8988T (cell line): ENCODE data around the gene MOK.
"Not testable (repeated sequence)": the region's sequence is repeated elsewhere in the genome, so short reads cannot be mapped to it uniquely, and the experiment has no call there.

ENCODE experiments used
- DNase-seq: peaks from one replicate; pipeline ENCODE4 v3.0.0; 2011

The MOK gene

DNA sequence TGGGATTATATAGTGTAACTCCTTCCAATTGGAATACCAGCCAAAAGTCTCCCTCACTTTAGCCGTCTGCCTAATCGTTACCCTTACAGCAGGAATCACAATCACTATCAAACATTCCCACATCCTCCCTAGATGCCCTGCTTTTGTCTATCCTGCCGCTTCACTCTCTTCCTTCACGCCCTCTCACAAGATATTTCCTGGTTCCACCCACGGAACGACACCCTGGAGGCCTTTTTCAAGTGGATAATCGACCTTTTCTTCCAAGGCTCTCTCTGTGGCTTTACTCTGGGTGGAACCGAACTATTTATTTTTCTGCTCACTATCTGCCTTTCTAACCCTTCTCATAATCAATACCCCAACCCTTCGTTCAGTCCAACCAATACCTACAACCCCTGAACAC, 58.9 kb downstream of the MOK start:
- no peak for DNase-seq

DNA sequence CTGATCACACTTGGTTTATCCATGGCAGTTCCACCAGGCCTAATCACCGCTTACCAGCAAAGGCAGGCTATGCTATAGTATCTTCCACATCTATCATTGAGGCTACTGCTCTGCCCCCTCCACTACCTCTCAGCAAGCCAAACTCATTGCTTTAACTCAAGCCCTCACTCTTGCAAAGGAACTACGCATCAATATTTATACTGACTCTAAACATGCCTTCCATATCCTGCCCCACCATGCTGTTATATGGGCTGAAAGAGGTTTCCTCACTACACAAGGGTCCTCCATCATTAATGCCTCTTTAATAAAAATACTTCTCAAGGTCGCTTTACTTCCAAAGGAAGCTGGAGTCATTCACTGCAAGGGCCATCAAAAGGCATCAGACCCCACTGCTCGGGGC, 61.2 kb downstream of the MOK start:
- not testable (repeated sequence) for DNase-seq

DNA sequence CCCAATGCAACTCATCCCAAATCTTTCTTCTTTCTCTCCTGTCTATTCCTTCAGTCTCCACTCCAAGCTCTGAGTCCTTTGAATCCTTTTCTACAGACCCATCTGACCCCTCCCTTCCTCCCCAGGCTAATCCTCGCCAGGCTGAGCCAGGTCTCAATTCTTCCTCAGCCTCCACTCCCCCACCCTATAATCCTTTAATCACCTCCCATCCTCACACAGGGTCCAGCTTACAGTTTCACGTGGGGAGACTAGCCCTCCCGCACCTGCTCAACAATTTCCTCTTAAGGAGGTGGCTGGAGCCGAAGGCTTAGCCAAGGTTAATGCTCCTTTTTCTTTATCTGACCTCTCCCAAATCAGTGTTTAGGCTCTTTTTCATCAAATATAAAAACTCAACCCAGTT, 63.8 kb downstream of the MOK start:
- DNase-seq: no peak

DNA sequence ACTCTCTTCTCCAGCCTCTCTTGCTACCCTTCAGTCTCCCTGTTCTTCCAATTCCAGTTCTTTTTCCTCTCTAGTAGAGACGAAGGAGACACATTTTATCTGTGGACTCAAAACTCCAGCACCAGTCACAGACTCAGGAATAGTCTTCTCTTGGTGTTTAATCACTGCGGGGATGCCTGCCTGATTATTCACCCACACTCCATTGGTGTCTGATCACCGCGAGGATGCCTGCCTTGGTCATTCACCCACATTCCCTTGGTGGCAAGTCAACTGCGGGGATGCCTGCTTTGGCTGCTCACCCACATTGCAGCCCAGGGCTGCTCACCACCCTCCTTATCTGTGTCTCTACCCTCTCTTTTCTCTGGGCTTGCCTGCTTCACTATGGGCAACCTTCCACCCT, 64.5 kb downstream of the MOK start:
- DNase-seq: not testable (repeated sequence)

DNA sequence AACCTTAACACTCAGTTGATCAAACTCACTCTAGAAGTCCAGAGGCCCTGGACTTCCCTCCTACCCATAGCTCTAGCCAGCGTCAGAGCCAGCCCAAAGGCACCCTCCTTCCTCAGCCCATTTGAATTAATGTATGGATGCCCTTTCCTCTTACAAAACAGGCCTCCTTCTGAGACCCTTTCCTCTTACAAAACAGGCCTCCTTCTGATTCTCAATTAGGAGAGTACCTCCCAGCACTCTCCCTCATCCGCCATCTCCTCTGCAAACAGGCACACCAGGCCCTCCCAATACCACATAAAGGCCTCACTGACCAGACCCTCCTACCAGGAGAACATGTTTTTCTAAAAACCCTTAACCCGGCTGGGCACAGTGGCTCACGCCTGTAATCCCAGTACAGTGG, 65.7 kb downstream of the MOK start:
- DNase-seq: no peak

DNA sequence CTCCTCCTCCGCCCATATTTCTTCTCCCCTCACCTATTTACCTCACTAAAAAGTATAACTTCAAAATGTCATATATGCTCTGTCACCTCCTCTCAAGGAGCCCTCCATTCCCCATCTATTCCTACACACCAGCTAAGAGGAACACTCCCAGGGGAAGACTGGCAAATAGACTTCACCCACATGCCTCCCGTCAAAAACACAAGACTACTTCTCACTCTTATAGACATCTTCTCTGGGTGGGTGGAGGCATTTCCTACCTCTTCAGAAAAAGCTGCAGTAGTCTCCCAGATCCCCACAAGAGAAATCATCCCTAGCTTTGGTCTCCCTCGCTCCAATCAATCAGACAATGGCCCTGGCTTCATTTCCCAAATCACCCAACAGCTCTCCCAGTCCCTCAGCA, 66.2 kb downstream of the MOK start:
- DNase-seq: no peak

DNA sequence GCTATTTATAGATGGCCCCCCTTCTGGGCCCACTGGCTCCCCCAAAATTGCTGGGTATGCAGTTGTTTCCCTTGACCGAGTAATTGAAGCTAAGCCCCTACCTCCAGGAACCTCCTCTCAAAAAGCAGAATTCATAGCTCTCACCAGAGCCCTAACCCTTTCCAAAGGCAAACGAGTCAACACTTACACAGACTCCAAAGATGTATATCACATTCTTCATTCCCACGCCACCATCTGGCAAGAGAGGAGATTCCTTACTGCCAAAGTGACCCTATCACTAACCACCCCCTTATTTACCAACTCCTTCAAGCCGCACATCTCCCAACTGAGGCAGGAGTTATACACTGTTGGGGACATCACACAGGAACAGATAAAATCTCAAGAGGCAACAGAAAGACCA, 66.8 kb downstream of the MOK start:
- no peak for DNase-seq

DNA sequence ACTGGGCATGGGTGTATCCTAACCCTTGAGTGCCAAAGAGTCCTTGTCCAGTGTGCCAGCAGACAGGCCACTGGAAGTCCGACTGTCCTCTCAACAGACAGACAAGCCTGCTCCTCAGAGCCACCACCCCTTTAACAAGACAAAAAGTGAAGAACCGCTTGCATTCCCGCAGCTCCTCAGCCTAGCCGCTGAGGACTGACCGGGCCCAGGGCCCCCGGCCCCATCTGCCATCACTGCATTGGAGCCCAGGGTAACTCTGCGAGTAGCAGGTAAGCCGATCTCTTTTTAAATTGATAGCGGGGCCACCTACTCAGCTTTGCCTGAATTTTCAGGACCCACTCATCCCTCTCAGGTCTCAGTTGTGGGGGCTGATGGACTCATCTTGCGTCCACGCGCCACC, 68.9 kb downstream of the MOK start:
- DNase-seq: no peak

DNA sequence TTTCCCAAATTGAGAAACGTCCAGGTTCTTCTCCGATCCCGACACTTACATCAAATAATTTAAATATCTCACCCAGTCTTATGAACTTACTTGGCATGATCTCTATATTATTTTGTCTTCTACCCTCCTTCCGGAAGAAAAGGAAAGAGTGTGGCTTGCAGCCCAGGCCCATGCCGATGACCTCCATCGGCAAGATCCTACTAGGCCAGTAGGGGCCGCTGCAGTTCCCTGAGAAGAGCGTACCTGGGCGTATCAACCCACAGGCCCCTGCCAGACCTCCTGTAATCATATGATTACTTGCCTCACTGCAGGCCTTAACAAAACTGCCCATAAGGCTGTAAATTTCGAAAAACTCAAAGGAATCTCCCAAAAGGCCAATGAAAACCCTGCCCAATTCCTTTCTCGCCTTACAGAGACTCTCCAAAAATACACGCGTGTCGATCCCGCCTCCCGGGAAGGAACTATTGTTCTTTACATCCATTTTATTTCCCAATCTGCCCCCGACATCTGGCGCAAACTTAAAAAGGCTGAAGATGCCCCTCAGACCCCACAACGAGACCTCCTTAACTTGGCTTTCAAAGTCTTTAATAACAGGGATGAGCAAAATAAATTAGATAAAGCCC, 69.6 kb downstream of the MOK start:
- DNase-seq: peak; percentile 94

DNA sequence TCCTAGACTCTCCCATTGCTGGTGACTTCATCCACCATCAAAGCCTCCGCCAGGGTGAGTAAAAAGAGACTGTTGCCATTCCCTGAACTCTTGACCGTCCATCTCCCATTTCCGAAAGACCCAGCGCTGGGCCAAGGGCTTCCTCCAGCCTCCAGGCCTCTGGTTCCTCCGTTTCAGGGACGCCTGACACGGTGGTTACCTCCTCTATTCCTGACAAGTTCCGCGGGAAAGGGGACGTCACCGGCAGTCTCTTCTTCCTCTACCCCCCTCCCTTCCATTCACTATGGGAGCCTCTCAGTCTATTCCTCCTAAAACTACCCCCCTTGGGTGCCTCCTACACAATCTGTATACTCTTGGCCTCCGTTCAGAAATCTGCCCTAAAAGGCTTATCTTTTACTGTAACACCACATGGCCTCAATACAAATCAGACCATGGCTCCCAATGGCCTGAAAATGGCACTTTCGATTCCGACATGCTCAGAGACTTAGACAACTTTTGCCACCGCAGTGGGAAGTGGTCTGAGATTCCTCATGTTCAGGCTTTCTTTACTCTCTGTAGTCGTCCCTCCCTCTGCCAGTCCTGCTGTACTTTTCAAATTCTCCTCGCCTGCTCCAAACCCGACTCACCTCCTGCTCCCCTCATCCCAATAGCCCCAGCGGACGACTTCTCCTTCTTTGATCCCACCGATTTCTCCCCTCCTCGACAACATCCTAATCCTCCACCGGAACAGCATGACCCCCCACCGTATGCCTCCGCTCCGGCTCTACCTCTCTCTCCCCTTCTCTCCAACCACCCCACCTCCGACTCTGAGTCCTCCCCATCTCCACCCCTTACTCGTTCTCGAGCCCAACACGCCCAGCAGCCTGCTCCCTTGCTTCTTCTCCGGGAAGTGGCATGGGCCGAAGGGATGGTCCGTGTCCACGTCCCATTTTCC, 70.4 kb downstream of the MOK start:
- DNase-seq: no peak

DNA sequence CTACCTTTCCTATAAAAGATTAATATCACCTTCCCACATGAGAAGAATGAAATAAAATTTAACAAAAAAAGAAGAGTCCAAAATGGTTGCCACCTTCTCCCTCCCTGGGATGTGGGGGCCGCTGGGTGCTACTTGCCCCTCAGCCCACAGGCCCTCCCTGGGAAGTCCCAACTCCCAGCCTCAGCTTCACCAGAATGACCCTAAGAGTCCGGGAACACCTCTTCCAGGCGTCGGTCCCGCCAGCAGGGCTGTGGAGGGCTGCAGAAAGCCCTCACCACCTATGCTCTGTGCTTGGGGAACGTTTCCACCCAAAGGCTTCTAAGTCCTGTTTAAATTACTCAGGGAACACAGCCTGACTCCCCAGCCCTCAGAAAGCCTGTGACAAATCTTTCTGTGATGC, 71.9 kb downstream of the MOK start:
- no peak for DNase-seq

DNA sequence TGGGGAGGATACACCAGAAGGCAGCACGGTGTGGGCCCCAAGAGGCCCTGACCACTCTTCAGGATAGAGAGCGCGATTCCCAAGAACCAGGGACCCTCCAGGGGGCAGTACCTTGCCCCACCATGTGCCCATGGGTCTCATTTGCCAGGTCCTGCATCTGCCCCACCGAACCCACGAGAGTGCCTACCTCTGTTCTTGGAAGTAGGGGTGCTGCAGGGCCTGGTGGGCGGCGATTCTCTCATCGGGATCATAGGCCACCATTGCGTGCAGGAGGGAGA, 72.7 kb downstream of the MOK start:
- DNase-seq: no peak

DNA sequence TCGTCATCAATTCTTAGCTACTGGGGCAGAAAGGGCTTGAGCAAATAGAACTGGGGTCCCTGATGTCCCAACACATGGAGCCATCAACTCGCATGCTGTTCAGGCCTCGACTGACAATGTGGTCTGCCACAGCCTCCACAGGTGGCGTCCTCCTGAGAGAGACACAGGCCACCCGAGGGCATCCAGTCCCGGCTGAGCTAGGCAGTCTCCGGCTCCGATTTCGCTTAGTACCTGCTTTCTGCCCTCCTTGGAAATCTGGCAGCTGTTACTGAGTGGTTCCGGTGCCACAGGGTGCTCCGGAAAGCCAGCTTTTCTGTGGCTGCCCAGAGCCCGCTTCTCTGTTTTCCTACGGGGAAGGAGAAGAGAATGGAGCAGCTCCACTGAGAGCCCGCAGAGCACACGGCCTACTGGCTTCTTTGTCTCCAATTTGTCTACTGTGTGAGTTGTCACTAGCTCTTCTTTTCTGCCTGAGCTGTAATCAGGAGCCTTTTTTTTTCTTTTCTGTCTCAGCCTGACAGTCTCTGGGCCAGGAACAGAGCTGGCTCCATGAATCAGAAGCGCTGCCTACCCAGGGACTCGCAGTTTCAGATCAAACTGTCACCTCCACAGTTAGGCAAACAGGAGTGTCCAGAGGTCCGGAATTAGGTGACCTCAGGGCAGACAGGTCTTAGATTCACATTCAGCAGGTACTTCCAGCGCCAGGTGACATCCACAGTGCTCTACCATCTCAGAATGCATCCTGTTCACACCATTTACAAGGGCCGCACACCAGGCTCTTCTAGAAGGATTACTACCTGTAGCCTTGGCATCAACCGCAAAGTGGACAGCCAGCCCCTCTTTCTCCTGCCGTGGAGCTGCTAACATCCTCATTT, 73.3 kb downstream of the MOK start:
- DNase-seq: no peak

DNA sequence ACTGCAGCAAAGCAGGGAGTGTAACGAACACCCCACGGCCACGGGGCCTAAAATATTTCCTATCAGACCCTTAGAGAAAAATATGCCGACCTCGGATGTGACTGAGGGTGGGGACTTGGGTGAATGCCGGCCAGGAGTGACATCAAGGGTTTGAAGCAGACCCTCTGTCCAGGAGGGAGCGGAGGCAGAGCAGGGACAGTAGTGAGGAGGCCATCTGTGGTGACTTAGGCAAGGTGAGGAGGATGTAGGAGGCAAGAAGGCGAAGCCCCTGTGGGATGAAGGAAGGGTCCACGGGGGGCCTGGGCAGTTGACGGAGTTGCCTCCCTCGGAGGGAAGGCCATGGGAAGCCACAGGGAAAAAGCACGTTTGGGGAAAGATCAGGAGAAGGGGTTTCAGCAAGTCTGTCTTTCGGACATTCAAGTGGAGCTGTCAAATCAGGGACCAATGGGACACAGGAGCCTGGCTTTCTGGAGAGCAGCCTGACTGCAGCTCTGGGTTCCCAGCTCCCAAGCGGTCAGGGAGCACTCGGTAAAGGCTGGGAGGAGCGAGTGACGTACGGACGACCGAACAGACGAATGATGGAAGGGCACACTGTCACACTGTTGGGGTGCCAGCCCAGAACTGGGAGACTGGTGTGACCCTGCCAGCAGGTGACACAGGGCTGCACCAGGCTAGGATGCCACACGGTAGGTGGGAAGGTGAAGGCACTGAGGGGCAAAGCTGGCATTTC, 74.3 kb downstream of the MOK start:
- no peak for DNase-seq

DNA sequence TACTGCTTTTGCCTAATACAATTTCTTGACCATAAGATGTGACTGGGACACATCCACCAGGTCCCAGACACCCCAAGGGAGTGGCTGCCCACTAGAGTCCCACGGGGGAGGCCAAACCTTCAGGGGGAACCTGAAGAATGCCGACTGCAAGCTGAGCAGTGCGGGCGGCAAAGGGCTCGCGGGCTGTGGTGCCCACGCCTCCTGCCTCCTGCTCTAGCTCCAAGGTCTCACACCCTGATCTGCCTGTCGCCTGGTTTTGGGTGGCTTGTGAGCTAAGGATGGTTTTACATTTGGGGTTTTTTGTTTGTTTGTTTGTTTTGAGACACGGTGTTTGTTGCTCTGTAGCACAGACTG, 75.2 kb downstream of the MOK start:
- no peak for DNase-seq

DNA sequence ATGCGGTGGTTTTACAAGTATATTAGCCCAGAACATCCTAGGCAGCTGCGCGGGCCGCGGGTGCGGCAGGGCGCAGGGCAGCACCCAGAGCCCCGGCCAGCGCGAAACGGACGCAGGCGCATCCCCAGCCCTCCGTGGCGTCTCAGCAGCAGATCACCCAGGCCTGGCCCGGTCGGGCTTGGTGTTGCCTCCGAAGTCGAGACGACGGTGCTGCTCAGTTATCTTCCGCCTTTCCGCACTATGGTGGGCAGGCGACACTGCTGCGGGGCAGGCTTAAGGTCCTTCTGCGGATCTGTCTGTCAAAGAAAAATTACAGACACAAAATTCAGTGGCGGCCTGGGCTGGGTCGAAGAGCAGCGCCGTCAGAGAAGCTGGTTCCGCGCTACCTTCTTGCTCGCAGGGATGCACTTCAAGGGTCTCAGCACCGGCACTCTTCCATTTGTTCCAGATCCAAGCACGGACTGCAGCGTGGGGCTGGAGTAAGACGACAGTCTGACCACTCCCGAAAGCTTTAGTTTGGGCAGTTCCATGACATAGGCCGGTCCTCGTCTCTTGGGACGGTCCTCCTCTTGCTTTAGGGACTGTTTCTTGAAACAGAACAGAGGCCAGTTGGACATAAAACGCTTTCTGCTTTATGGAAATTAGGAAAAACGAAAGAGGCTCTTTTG, 75.8 kb downstream of the MOK start:
- DNase-seq: no peak

DNA sequence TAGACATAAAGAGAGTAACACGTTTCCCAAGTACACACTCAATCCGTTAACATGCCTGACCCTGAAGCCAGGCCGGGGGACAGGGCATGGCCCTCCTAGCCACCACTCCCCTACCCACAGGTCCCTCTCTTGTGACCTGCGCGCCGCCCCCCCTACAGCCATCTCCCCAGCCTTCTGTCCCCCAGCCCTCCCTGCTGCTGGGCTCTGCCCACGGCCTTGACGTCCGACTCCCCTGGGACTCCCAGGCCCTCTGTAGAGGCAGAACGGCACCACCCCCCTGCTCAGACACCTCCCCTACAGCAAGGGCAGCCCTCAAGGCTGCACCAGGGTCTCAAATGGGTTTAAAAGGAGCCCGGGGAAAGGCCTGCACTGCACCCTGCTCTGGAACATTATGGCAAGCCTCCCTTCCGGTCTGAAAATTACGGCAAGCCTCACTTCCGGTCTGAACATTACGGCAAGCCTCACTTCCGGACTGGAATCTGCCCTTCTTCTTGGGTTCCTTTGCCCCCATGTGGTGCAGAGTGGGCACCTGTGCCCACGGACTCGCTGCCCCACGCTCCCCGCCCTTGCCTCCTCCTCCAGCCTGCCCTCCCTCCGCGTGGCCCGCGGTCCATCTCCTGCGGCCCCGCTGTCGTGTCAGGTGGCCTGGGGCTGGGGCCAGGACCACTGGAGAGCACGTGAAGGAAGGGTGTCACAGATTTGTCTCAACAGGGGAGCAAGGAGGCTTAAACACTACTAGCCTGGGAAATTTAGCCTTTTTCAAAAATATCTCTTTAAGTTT, 77.6 kb downstream of the MOK start:
- DNase-seq: no peak

DNA sequence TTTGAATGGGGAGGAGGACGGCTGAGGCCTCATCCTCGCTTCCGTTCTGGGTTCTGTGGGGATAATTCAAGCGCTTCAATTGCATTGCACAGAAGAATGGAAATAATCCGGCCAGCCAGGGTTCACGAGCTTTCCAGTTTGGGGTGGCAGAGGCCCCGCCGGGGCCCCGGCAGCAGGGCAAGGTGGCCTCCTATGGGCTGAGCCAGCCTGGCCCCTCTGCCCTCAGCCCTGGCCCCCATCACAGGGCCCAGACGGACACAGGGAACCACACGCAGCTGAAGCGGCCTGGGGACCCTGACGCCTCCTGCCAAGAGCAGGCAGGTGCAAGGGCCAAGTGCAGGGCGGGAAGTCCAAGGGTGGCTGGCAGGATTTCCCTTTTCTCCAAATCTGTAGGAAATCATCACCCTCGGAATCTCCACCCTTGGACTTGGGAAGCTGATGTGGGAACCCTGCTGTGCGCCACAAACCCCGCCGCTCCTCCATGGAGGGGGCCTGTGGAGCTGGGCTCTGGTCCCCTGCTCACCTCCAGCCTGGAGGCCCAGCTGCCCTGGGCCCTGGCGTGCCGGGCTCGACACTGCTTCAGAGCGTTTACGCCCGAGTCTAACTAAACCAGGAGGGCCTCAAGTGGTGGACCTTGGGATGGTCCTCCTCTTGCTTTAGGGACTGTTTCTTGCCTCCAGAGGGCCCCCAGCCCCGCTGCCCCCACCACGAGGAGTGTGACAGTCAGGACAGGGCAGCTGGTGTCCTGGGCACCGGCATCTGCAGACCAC, 78.4 kb downstream of the MOK start:
- DNase-seq: no peak

DNA sequence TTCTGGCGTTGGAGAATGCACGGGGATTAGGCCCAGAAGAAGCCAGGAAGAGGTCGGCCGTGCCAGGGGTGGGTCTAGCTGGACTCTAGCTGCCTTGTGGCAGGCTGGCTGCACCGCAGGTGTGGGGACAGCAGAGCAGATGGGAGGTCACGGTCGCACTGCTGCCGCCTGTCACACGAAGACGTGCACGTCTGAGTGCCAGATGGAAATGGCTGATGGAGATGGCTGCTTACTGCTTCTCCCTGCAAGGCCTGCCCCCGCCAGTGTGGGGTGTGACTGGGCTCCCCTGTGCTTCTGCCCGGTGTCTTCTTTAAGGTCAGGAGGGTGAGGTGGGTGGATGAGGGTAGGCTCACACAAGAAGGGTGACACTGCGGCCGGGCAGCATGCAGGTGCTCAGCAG, 79.0 kb downstream of the MOK start:
- DNase-seq: no peak

DNA sequence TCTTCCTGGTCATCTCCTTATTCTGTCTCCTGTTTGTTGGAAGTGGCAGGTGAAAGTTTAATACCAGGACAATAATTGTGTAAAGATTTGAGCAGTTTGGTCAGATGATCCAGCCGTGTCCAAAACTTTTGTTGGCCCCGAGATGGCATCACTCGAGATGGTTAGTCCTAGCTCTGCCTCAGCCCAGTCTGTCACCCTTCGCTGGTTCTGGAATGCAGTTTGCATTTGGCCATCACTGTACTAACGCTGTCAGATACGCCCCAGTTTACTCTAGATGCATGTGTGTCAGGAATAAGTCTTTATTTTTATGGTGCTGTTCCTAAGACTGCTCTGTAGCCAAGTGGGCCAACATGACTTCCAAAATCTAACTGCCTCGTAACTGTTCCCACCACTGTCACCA, 79.6 kb downstream of the MOK start:
- DNase-seq: no peak

DNA sequence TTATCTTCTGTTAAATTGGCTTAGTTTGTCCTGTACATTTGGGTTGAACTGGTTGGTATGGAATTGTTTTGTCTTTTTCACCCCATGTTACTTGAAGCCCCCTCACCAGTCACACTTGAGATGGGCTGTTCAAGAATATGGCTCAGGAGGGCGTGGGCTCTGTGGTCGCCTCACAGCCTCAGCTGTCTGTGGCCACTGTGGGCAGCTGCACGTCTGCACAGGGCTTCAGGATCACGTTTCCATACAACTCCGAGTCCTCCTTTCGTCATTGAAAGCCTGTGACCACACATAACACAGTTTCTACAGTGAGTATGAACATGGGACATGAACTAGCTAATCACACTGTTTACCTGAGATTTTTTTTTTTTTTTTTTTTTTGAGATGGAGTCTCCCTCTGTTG, 81.3 kb downstream of the MOK start:
- no peak for DNase-seq
